Activated CD4-positive, alpha-beta T cell treated with anti-CD3 and anti-CD28 coated beads, Interleukin-2, amount 10 ng/mL, durations not matched to agents 7 days and 5 days (primary cell): ENCODE results near the gene HOXC11. TPM values are rescaled to one million over a fixed set of nuclear protein-coding genes. Genes with fewer than 3 reads are reported as not detected.
A peak's percentile ranks its signal among the peaks of the same experiment; 100 is the strongest.

Source experiments
- CTCF ChIA-PET: fragments of 350-600 bp; sonication (Branson Sonifier 250); formaldehyde crosslinking; loops from one replicate; lab custom pipeline; 2021; ENCODE audit warnings: antibody characterized with exemption; lab: Charles Lee
- POLR2A ChIA-PET: fragments of 350-600 bp; sonication (Branson Sonifier 250); formaldehyde crosslinking; loops from one replicate; lab custom pipeline; 2021; ENCODE audit warnings: antibody characterized with exemption; lab: Charles Lee
- DNase-seq: peaks from one replicate; pipeline ENCODE4 v3.0.0-alpha.2; 2020
- H3K27ac Mint-ChIP-seq: one replicate; pipeline ENCODE4 v1.8.0; 2021; ENCODE audit warnings: mild to moderate bottlenecking, moderate library complexity, mixed read lengths
- H3K27me3 Mint-ChIP-seq: one replicate; pipeline ENCODE4 v1.8.0; 2021; ENCODE audit warnings: mixed read lengths
- H3K36me3 Mint-ChIP-seq: one replicate; pipeline ENCODE4 v1.8.0; 2021; ENCODE audit warnings: low read depth, mixed read lengths
- H3K4me1 Mint-ChIP-seq: one replicate; pipeline ENCODE4 v1.8.0; 2021; ENCODE audit warnings: mixed read lengths
- H3K4me3 Mint-ChIP-seq: one replicate; pipeline ENCODE4 v1.8.0; 2021; ENCODE audit warnings: mild to moderate bottlenecking, moderate library complexity, mixed read lengths
- H3K9me3 Mint-ChIP-seq: one replicate; pipeline ENCODE4 v1.8.0; 2021; ENCODE audit warnings: mixed read lengths
- total RNA-seq, 2 experiments: library from RNA; stranded (reverse); gene quantifications; one replicate each; pipeline ENCODE4 v1.2.3, GENCODE V29; 2021

The HOXC11 gene
- total RNA-seq, 2 experiments from 2014 or later: not detected

DNA sequence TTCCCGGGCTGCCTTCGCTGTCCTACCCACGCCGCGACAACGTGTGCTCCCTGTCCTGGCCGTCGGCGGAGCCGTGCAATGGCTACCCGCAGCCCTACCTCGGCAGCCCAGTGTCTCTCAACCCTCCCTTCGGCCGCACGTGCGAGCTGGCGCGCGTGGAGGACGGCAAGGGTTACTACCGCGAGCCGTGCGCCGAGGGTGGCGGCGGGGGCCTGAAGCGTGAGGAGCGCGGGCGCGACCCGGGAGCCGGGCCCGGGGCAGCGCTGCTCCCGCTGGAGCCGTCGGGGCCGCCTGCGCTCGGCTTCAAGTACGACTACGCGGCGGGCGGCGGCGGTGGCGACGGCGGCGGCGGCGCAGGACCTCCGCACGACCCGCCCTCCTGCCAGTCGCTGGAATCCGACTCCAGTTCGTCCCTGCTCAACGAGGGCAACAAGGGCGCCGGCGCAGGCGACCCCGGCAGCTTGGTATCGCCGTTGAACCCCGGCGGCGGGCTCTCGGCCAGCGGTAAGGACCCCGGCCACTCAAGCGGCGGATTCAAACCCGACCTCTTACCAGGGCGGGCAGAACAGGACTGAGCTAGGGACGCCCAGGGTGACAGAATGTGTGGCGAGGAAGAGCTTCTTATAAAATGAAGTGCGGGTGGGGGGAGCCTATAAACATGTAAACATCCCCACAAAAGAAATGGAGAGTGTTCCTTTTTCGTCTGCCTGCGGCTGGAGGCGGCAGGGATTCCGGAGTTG is 17.7 kb upstream of the HOXC11 start:
- CTCF ChIA-PET: interaction anchor here (1.2 to 4.5 kb wide), 5 partner anchors 13 to 78 kb away, joined by 3 to 20 read pairs (median 3); partner anchors contain the start of genes HOXC10 and HOXC5
- H3K4me3 Mint-ChIP-seq: peak overlapping the region; percentile 58

DNA sequence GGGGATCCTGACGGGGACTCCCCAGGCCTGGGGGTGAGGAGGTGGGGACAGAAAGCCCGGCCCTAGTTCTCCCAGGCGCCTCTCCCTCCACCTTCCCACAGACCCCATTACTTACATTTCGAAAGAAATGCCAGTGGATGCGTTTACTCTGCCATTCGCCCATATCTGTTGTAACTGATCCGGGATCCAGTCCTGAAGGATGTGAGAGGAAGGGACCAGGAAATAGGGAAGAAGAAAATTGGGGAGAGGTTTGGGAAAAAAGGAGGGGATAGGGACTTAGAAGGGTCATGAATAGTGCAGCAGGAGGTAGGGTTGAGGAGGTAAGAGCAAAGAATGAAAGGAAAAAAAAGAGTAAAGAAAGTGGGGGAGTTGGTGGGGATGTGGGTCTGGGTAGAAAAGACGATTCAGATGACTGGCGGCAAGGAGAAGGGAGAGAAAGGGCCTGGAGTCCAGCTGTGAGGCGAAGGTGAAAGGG is 17.1 kb upstream of the HOXC11 start:
- H3K9me3 Mint-ChIP-seq: no peaks in the 10 kb centered on the region
- CTCF ChIA-PET: interaction anchor here (1.3 to 4.5 kb wide), 2 partner anchors 13 to 30 kb away, joined by 3 to 20 read pairs; partner anchors contain the start of gene HOXC10
- H3K27ac Mint-ChIP-seq: peak overlapping the region; percentile 17
- DNase-seq: no peak
- POLR2A ChIA-PET: no interaction called here
- H3K4me1 Mint-ChIP-seq: peaks cover 8% of the 10 kb centered on the region
- peak overlapping the region; percentile 58 for H3K4me3 Mint-ChIP-seq
- H3K36me3 Mint-ChIP-seq: peaks cover 3% of the 10 kb centered on the region
- H3K27me3 Mint-ChIP-seq: peaks cover 92% of the 10 kb centered on the region

More for the DNA sequence above, 17.7 kb upstream of the HOXC11 start:
- Mint-ChIP-seq H3K27ac (no peak overlapping the region), H3K9me3 (no peaks in the 10 kb centered on the region), H3K27me3 (peaks cover 94% of the 10 kb centered on the region), H3K36me3 (peaks cover 3% of the 10 kb centered on the region), H3K4me1 (peaks cover 7% of the 10 kb centered on the region)
- POLR2A ChIA-PET: no interaction called here
- no peak for DNase-seq

DNA sequence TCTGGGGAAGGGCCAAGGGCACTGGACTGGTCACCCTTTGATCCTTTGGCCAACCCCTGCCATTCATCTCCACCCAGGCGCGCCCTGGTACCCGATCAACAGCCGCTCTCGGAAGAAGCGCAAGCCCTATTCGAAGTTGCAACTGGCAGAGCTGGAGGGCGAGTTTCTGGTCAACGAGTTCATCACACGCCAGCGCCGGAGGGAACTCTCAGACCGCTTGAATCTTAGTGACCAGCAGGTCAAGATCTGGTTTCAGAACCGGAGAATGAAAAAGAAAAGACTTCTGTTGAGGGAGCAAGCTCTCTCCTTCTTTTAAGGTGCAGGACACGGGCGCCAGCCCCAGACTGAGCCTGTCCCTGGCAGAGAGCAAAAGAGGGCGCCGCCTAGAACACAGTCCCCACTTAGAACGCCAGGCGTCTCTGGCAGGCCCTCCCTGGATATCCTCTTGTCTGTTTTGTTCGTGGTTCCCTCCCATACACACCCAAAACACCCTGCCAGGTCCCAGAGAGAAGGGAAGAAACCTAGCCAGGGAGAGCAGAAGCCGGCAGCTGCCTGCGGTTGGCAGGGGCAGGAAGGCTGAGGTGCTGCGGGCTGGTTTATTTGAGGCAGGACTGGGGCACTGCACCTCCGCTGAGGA is 16.6 kb upstream of the HOXC11 start:
- Mint-ChIP-seq H3K27me3 (peaks cover 88% of the 10 kb centered on the region), H3K36me3 (peaks cover 3% of the 10 kb centered on the region), H3K4me3 (no peak overlapping the region), H3K9me3 (no peaks in the 10 kb centered on the region), H3K27ac (no peak overlapping the region), H3K4me1 (peaks cover 8% of the 10 kb centered on the region)
- POLR2A ChIA-PET: no interaction called here
- no peak for DNase-seq
- CTCF ChIA-PET: interaction anchor here (4.5 kb wide), 1 partner anchor 30 kb away, joined by 20 read pairs; the partner anchor contains the start of gene HOXC10

DNA sequence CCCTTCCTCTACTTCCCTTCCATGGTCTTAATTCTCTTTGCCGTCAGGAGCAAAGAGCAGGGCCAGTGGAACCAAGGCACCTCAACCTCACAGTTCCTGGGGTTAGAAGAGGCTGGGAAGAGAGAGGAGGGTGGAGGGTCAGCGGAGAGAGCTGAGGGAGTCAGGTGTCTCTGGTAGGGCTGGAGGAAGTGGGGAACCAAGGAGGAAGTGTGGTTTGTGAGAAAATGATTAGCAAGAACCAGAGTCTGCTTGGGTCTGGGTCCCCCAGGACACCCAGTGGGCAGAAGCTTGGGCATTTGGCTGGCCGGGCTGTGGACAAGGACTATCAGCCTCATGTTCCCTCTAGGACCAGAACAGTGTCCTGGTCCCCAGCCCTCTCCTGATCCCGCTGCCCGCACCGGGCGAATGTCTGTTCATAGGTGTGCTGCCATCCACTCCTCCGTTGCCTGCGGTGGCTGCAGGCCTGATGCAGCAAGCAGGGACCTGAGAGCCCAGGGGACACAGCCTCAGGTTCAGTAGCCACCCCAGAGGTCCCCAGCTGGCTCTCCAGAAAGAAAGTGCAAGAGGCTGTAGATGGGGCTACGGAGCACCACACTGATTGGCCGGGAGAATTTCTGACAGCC is 15.9 kb upstream of the HOXC11 start:
- H3K9me3 Mint-ChIP-seq: no peaks in the 10 kb centered on the region
- H3K27me3 Mint-ChIP-seq: peaks cover 88% of the 10 kb centered on the region
- H3K36me3 Mint-ChIP-seq: peaks cover 3% of the 10 kb centered on the region
- peaks cover 8% of the 10 kb centered on the region for H3K4me1 Mint-ChIP-seq
- POLR2A ChIA-PET: no interaction called here
- no peak overlapping the region for H3K4me3 Mint-ChIP-seq
- CTCF ChIA-PET: interaction anchor here (4.5 kb wide), 1 partner anchor 29 kb away, joined by 20 read pairs; the partner anchor contains the start of gene HOXC10
- H3K27ac Mint-ChIP-seq: no peak overlapping the region
- no peak for DNase-seq

DNA sequence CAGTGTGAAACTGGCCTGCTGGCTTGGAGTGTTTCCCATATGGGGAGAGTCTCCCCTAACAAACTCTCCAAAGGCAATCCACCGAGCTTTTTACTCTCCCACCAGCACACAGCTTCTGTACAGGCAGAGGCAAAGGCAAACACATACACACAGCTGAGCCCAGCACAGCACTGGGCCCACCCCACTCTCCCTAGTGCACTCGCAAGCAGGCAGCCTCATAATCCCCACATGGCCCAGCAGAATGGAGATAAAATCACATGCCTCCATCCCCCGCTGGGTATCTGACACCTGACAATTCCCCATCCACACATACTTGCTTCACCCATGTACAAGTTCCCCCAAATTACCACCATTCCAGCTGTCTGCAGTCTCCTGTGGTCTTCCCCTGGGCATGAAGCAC is 14.8 kb upstream of the HOXC11 start:
- no peak overlapping the region for H3K27ac Mint-ChIP-seq
- H3K27me3 Mint-ChIP-seq: peaks cover 86% of the 10 kb centered on the region
- H3K36me3 Mint-ChIP-seq: peaks cover 3% of the 10 kb centered on the region
- no peaks in the 10 kb centered on the region for H3K9me3 Mint-ChIP-seq
- POLR2A ChIA-PET: no interaction called here
- DNase-seq: no peak
- H3K4me3 Mint-ChIP-seq: no peak overlapping the region
- H3K4me1 Mint-ChIP-seq: peaks cover 8% of the 10 kb centered on the region
- CTCF ChIA-PET: interaction anchor here (1.1 to 1.7 kb wide), 2 partner anchors 24 to 48 kb away, joined by 3 to 5 read pairs; no protein-coding TSS in a partner anchor

DNA sequence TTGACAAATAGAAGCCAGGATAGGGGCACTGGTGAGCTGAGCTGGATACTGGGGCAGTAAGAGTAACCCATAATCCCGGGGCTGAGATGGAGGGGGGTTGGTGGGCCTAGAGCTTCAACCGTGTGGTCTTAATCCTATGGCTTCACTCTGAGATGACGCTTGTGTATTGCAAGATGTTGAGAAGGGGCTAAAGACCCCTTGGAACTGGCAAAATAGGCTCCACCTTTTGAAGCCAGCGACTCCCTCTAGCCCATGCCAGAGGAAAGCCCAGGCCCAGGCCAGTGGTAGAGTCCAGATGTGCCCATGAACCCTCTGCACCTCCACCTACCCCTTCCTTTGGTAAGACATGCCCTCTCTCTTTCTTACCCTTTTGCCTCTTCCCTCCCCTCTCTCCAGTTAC is 13.6 kb upstream of the HOXC11 start:
- CTCF ChIA-PET: interaction anchor here (1.0 to 1.7 kb wide), 5 partner anchors 10 to 74 kb away, joined by 3 to 5 read pairs (median 3); partner anchors contain the start of gene HOXC5

DNA sequence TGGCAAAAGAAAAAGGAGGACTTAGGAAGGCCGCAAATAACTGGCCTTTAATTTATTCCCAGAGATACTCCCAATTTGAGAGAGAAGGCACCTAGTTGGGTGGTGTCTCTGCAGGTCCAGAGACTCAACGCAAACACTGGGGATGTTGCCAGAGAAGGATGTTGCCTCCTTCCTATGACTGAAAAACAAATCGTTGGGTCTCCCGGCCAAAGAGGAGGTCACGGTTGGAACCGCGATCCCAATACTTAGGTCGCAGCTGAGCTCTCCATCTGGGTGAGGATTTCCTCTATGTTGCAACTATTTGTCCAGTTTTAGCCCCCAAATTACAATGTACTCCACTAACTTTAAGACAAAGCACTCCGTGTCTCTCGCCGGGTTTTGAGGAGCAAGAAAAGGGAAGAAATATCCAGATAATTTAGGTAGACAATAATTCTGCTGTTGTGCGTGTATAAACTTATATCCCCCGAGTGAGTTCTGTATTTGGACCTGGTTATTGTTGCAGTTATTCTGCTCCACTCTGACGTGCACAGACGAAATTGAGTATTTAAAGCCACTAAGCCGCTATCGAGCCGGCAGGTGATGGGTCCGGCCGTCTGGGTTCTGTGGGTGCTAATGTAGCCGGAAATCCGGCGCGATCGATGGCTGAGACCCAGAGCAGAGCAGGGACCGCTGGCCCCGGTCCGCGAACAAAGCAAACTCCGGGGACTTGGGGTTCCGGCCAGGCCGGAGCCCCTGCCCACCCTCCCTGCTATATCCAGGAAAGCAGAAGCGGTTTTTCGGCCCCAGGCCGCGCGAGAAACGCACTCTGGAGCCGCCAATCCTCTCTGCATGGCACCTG is 12.5 kb upstream of the HOXC11 start:
- ChIA-PET POLR2A (no interaction called here), CTCF (interaction anchor here (1.2 to 1.5 kb wide), 2 partner anchors 12 to 39 kb away, joined by 3 read pairs; partner anchors contain the start of gene HOXC9)
- peak overlapping the region; percentile 5 for H3K27ac Mint-ChIP-seq

More for the DNA sequence above, 13.6 kb upstream of the HOXC11 start:
- Mint-ChIP-seq H3K9me3 (no peaks in the 10 kb centered on the region), H3K27ac (no peak overlapping the region), H3K4me3 (no peak overlapping the region), H3K27me3 (peaks cover 85% of the 10 kb centered on the region), H3K4me1 (peaks cover 11% of the 10 kb centered on the region), H3K36me3 (no peaks in the 10 kb centered on the region)
- POLR2A ChIA-PET: interaction anchor here (0.7 kb wide), 1 partner anchor 19 kb away, joined by 3 read pairs; no protein-coding TSS in a partner anchor
- no peak for DNase-seq

DNA sequence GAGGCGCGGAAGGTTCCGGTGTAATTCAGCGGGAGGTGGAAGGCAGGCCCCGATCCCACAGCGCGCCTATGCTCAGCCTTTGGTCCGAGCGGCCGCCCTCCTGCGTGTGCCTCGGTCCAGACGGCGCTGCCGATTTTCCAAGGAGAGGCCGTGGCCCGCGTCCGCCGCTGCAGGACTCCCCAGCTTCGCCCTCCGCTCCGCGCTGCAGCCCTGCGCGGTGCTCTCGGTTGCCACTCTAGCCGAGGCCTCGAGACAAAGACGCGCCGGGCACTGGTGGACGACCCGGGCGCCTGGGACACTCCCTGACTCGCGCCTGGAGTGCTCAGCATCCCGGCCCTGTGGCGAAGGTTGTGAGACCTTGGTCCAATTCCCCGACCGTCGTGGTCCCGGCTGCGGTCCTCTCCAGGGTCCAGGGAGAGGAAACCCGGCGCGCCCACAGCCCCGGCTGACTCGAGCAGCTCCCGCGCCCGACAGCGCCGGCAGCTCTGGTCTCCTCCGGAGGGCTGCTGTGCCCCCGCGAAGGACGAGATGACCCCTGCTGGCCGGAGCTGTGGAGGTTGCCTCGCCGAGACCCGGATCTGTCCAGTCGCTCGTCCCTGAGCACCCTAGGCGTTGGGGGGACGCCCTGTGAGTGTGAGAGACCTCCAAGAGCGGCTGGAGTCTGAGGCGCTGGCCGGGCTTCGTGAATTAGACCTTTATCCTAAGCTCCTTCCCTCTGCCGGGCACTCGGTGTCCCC is 11.7 kb upstream of the HOXC11 start:
- H3K4me1 Mint-ChIP-seq: peaks cover 14% of the 10 kb centered on the region
- H3K9me3 Mint-ChIP-seq: no peaks in the 10 kb centered on the region
- ChIA-PET POLR2A (no interaction called here), CTCF (interaction anchor here (0.8 to 1.2 kb wide), 5 partner anchors 24 to 247 kb away, joined by 3 to 4 read pairs (median 3); partner anchors contain the start of genes HOXC10 and HOXC9)
- no peak overlapping the region for H3K27ac Mint-ChIP-seq
- peaks cover 88% of the 10 kb centered on the region for H3K27me3 Mint-ChIP-seq
- no peak for DNase-seq
- no peak overlapping the region for H3K4me3 Mint-ChIP-seq
- H3K36me3 Mint-ChIP-seq: peaks cover 3% of the 10 kb centered on the region

More for the DNA sequence above, 12.5 kb upstream of the HOXC11 start:
- Mint-ChIP-seq H3K36me3 (peaks cover 1% of the 10 kb centered on the region), H3K9me3 (no peaks in the 10 kb centered on the region), H3K4me1 (peaks cover 16% of the 10 kb centered on the region), H3K27me3 (peaks cover 88% of the 10 kb centered on the region), H3K4me3 (peak overlapping the region; percentile 6)
- no peak for DNase-seq

DNA sequence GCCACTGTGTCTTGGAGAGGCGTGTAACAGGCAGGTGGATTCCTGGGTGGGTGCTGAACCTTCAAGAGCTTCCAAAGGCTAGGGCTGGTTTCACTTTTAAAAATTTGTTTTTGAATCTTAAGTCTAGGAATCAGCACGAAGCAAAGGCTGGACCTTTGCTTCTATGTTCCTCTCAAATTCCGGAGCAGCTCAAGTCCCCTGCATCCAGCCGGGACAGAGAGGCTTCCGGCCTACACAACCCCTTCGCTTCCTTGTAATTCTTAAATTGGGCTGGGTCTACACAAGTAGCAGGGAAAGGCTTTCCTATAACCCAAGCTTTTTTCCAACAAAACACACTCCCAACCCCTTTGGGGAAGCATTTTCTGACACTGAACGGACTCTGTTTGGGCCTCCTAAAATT is 9.9 kb upstream of the HOXC11 start:
- Mint-ChIP-seq H3K27me3 (peaks cover 88% of the 10 kb centered on the region), H3K9me3 (no peaks in the 10 kb centered on the region), H3K4me1 (peaks cover 18% of the 10 kb centered on the region), H3K27ac (no peak overlapping the region), H3K36me3 (peaks cover 5% of the 10 kb centered on the region), H3K4me3 (no peak overlapping the region)
- ChIA-PET CTCF (interaction anchor here (0.6 to 1.6 kb wide), 3 partner anchors 9 to 69 kb away, joined by 3 to 4 read pairs (median 3); no protein-coding TSS in a partner anchor), POLR2A (no interaction called here)
- DNase-seq: no peak

DNA sequence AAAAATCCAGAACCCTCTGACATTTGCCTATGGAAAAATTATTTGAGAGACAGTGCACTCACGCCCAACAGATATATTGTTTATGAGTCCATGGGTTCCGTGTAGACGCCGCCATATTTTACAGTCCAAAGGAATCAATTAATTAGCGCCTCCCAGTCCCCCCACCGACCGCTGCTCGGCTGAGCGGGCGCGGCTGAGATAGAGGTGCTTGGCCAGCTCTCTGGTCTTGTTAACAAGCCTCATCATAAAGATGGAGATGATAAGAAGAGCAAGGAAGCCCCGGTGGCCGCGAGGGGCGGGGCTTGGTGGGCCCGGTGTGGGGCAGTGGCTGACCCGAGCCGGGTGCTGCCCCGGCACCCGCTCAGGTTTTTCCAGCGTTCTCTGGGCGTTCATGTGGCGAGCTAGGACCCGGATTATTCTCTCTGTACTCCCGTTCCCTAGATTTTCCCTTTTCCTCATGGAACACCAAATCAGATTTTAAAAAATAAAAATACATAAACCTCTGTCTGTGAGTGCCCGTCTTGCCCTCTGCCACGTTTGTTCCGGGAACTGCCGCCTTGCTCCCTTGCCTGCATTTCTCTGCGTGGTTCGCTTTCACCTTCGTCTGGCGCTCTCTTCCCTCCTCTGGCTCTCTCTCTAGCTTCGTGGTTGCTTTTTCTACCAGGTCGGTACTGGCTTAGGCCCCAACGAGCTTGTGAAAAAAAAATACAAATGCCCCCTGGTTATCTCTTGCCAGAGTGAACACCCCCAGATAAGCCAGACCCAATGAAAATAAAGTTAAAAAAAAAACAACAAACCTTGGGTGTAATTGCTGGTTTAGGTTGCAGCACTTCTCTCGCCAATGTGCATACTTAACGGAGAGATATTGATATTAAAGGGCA is 9.3 kb upstream of the HOXC11 start:
- peaks cover 5% of the 10 kb centered on the region for H3K36me3 Mint-ChIP-seq
- ChIA-PET CTCF (interaction anchor here (0.6 to 1.6 kb wide), 4 partner anchors 10 to 69 kb away, joined by 3 to 4 read pairs (median 3); partner anchors contain the start of gene HOXC9), POLR2A (no interaction called here)
- H3K4me3 Mint-ChIP-seq: no peak overlapping the region
- no peak for DNase-seq
- no peak overlapping the region for H3K27ac Mint-ChIP-seq
- H3K9me3 Mint-ChIP-seq: no peaks in the 10 kb centered on the region
- peaks cover 18% of the 10 kb centered on the region for H3K4me1 Mint-ChIP-seq
- H3K27me3 Mint-ChIP-seq: peaks cover 88% of the 10 kb centered on the region
